Common myeloid progenitor, CD34-positive (primary cell): ENCODE results near the gene ARPC5.

Source experiments
- CTCF ChIA-PET: fragments of 350-600 bp; sonication (Branson Sonifier 250); formaldehyde crosslinking; loops from one replicate; lab custom pipeline; 2021; ENCODE audit warnings: antibody characterized with exemption; lab: Charles Lee
- POLR2A ChIA-PET: fragments of 350-600 bp; sonication (Branson Sonifier 250); formaldehyde crosslinking; loops from one replicate; lab custom pipeline; 2021; ENCODE audit warnings: antibody characterized with exemption; lab: Charles Lee
- DNase-seq, 3 donors: peaks; one replicate each; pipeline versions ENCODE4 v3.0.0 to v3.0.0-alpha.2; 2013
- H3K27ac ChIP-seq, 2 experiments: 1 replicate in 1 of 2; 2 replicates in 1 of 2; pipeline ENCODE4 v1.7.0; 2013; ENCODE audit warnings: inconsistent platforms in 2 of 2, low read length in 2 of 2, mild to moderate bottlenecking in 2 of 2, low read depth in 1 of 2, moderate library complexity in 1 of 2; ENCODE audit not compliant: severe bottlenecking in 2 of 2, insufficient read depth in 1 of 2, poor library complexity in 1 of 2
- H3K27me3 ChIP-seq, 5 experiments: replicated peaks in 2 of 5; 1 replicate in 3 of 5; 2 replicates in 2 of 5; pipeline versions ENCODE4 v1.6.1 to v1.7.0; 2013; ENCODE audit warnings: low read length in 4 of 5, mild to moderate bottlenecking in 2 of 5, moderate library complexity in 2 of 5, inconsistent platforms in 1 of 5; ENCODE audit not compliant: insufficient read depth in 5 of 5, control insufficient read depth in 4 of 5
- H3K36me3 ChIP-seq, 4 experiments: 1 replicate in 2 of 4; 2 replicates in 2 of 4; pipeline versions ENCODE4 v1.6.1 to v1.7.0; 2013; ENCODE audit warnings: low read length in 3 of 4, control low read depth in 1 of 4, mild to moderate bottlenecking in 1 of 4; ENCODE audit not compliant: control insufficient read depth in 4 of 4, insufficient read depth in 4 of 4
- H3K4me1 ChIP-seq, 4 experiments: 1 replicate in 3 of 4; 2 replicates in 1 of 4; pipeline versions ENCODE4 v1.6.1 to v1.7.1; 2013; ENCODE audit warnings: low read length in 3 of 4, mild to moderate bottlenecking in 3 of 4, control low read depth in 1 of 4, inconsistent platforms in 1 of 4, moderate library complexity in 1 of 4; ENCODE audit not compliant: control insufficient read depth in 4 of 4, insufficient read depth in 4 of 4; ENCODE audit errors: control extremely low read depth in 1 of 4
- H3K4me3 ChIP-seq, 7 experiments: 1 replicate in 4 of 7; 2 replicates in 3 of 7; pipeline versions ENCODE4 v1.5.1 to v1.7.0; 2013; ENCODE audit warnings: mild to moderate bottlenecking in 7 of 7, low read length in 6 of 7, moderate library complexity in 6 of 7, inconsistent platforms in 2 of 7, low read depth in 2 of 7, control low read depth in 1 of 7; ENCODE audit not compliant: insufficient read depth in 4 of 7, control insufficient read depth in 1 of 7; ENCODE audit errors: extremely low read depth in 1 of 7
- H3K9me3 ChIP-seq, 5 experiments: 1 replicate in 4 of 5; 2 replicates in 1 of 5; pipeline versions ENCODE4 v1.6.1 to v1.7.1; 2013; ENCODE audit warnings: low read length in 4 of 5, mild to moderate bottlenecking in 2 of 5, inconsistent platforms in 1 of 5, low read depth in 1 of 5, moderate library complexity in 1 of 5; ENCODE audit not compliant: control insufficient read depth in 4 of 5, insufficient read depth in 2 of 5; ENCODE audit errors: control extremely low read depth in 1 of 5
- WGBS: methylation state at CpG from one replicate; pipeline ENCODE4 v1.1.5; 2013; ENCODE audit not compliant: insufficient coverage; 5-methylcytosine and 5-hydroxymethylcytosine counted together

Gene ARPC5

GRCh38 chr1:183636334-183636682 lies 725 bp upstream of the ARPC5 start:
- CTCF ChIA-PET: no interaction called here
- Histone ChIP-seq H3K27ac (no peak overlapping the region), H3K4me1 (peaks cover 23 to 37% (median 31%) of the 10 kb centered on the region in 4 experiments), H3K4me3 (peak overlapping the region; percentile 86 to 98 (median 90)), H3K27me3 (peaks cover 0 to 2% (median 0%) of the 10 kb centered on the region in 5 experiments), H3K9me3 (no peaks in the 10 kb centered on the region), H3K36me3 (peaks cover 0 to 5% (median 1%) of the 10 kb centered on the region in 4 experiments)
- DNase-seq: no peak
- 7% methylated on average over 15 of the region's 15 CpGs for whole genome bisulfite sequencing
- POLR2A ChIA-PET: no interaction called here

GRCh38 chr1:183635099-183635605 lies 431 bp downstream of the ARPC5 start:
- Histone ChIP-seq H3K4me3 (peak overlapping the region; percentile 86 to 98 (median 90)), H3K36me3 (peaks cover 4 to 13% (median 8%) of the 10 kb centered on the region in 4 experiments), H3K4me1 (peaks cover 25 to 40% (median 31%) of the 10 kb centered on the region in 4 experiments), H3K27me3 (peaks cover 0 to 2% (median 0%) of the 10 kb centered on the region in 5 experiments), H3K9me3 (no peaks in the 10 kb centered on the region), H3K27ac (peak overlapping the region; percentile 46 to 83)
- POLR2A ChIA-PET: interaction anchor here (0.7 kb wide), 1 partner anchor 1352 kb away, joined by 3 read pairs; no protein-coding TSS in a partner anchor
- no peak for DNase-seq
- CTCF ChIA-PET: no interaction called here
- WGBS: 0% methylated on average over 36 of the region's 42 CpGs

- Histone ChIP-seq H3K9me3 (no peaks in the 10 kb centered on the region), H3K36me3 (peaks cover 6 to 18% (median 12%) of the 10 kb centered on the region in 4 experiments), H3K27me3 (peaks cover 0 to 2% (median 0%) of the 10 kb centered on the region in 5 experiments), H3K4me3 (peak overlapping the region; percentile 86 to 98 (median 90)), H3K27ac (peak overlapping the region; percentile 46 to 83), H3K4me1 (peaks cover 25 to 40% (median 31%) of the 10 kb centered on the region in 4 experiments)
- no peak for DNase-seq
- ChIA-PET POLR2A (interaction anchor here (0.6 kb wide), 1 partner anchor 44 kb away, joined by 3 read pairs; the partner anchor contains the start of gene NCF2), CTCF (interaction anchor here (0.8 to 1.5 kb wide), 5 partner anchors 21 to 281 kb away, joined by 3 to 6 read pairs (median 3); no protein-coding TSS in a partner anchor)
- no CpG with 5 or more reads among the region's 10 CpGs for WGBS
Measured at GRCh38 chr1:183634429-183635065, 1.0 kb downstream of the ARPC5 start.

GRCh38 chr1:183633676-183634343 lies 1.8 kb downstream of the ARPC5 start:
- peak; percentile 66 to 80 (median 69) for DNase-seq
- no CpG with 5 or more reads among the region's 1 CpG for WGBS
- H3K4me1 ChIP-seq: peaks cover 25 to 40% (median 31%) of the 10 kb centered on the region in 4 experiments

DNA sequence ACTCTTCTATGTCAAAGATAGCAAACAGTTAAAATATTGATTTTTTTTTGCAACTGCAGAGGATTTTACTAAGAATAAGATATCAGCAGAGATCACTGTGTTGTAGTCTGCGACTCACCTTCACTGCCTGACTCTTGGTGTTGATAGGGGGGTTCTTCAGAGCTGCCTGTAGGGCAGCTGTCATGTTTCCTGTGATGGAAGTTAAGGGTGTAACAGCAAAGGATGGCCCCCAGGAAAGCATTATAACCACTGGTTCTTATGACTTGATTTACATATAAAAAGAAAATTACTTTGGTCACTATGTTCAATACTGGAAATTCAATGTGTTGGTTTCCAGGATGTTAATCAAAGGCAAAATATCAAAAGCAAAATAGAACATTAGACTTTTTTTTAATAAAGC lies 2.6 kb downstream of the ARPC5 start:
- DNase-seq: no peak
- H3K4me3 ChIP-seq: peak overlapping the region in 6 of 7 experiments; percentile 13 to 98 (median 92)
- no CpG with 5 or more reads among the region's 1 CpG for WGBS
- H3K27me3 ChIP-seq: peaks cover 0 to 2% (median 0%) of the 10 kb centered on the region in 5 experiments
- CTCF ChIA-PET: interaction anchor here (1.1 to 1.5 kb wide), 2 partner anchors 22 to 53 kb away, joined by 3 to 4 read pairs; no protein-coding TSS in a partner anchor
- POLR2A ChIA-PET: interaction anchor here (0.6 kb wide), 1 partner anchor 1188 kb away, joined by 3 read pairs; no protein-coding TSS in a partner anchor
- H3K36me3 ChIP-seq: peaks cover 11 to 32% (median 22%) of the 10 kb centered on the region in 4 experiments
- H3K4me1 ChIP-seq: peaks cover 25 to 40% (median 31%) of the 10 kb centered on the region in 4 experiments
- H3K9me3 ChIP-seq: no peaks in the 10 kb centered on the region
- H3K27ac ChIP-seq: peak overlapping the region in 1 of 2 experiments; percentile 41

More at GRCh38 chr1:183633676-183634343, 1.8 kb downstream of the ARPC5 start:
- Histone ChIP-seq H3K9me3 (no peaks in the 10 kb centered on the region), H3K36me3 (peaks cover 7 to 25% (median 16%) of the 10 kb centered on the region in 4 experiments), H3K4me3 (peak overlapping the region in 6 of 7 experiments; percentile 86 to 98 (median 92)), H3K27me3 (peaks cover 0 to 2% (median 0%) of the 10 kb centered on the region in 5 experiments), H3K27ac (peak overlapping the region in 1 of 2 experiments; percentile 83)
- POLR2A ChIA-PET: no interaction called here
- CTCF ChIA-PET: interaction anchor here (0.8 to 1.5 kb wide), 5 partner anchors 22 to 282 kb away, joined by 3 to 6 read pairs (median 3); no protein-coding TSS in a partner anchor

- WGBS: no CpG with 5 or more reads among the region's 2 CpGs
- H3K27ac ChIP-seq: peak overlapping the region in 1 of 2 experiments; percentile 41
- no peaks in the 10 kb centered on the region for H3K9me3 ChIP-seq
- H3K4me3 ChIP-seq: peak overlapping the region in 2 of 7 experiments; percentile 86 to 94
- CTCF ChIA-PET: interaction anchor here (0.7 to 1.1 kb wide), 2 partner anchors 10 to 52 kb away, joined by 3 to 4 read pairs; no protein-coding TSS in a partner anchor
- H3K36me3 ChIP-seq: peaks cover 11 to 38% (median 24%) of the 10 kb centered on the region in 4 experiments
- POLR2A ChIA-PET: interaction anchor here (0.7 kb wide), 1 partner anchor 350 kb away, joined by 3 read pairs; no protein-coding TSS in a partner anchor
- peaks cover 0 to 2% (median 0%) of the 10 kb centered on the region in 5 experiments for H3K27me3 ChIP-seq
- no peak for DNase-seq
- peaks cover 25 to 40% (median 31%) of the 10 kb centered on the region in 4 experiments for H3K4me1 ChIP-seq
Measured at GRCh38 chr1:183632114-183632513, 3.5 kb downstream of the ARPC5 start.
